K562 (cell line): ENCODE results near the gene TMEM79.

Experiments
- BRD9 ChIP-seq: fragments of 450-650 bp; IDR thresholded peaks from 2 replicates; pipeline ENCODE4 v1.6.1; 2018; ENCODE audit warnings: low read depth; ENCODE audit not compliant: partially characterized antibody
- HINFP ChIP-seq: fragments of 450-650 bp; conservative IDR thresholded peaks from 2 replicates; pipeline ENCODE4 v1.6.1; 2016; ENCODE audit warnings: missing genetic modification characterization, low read depth, mild to moderate bottlenecking, control low read depth, missing compliant biosample characterization

- no peak for TF ChIP-seq BRD9
- no peak for TF ChIP-seq HINFP (tag)
Measured at GRCh38 chr1:156266051-156266450, 18.1 kb upstream of the TMEM79 start.
